SJSA1 (cell line): ENCODE results near the gene TBRG4. TPM values are rescaled to one million over a fixed set of nuclear protein-coding genes. Genes with fewer than 3 reads are reported as not detected.
A peak's percentile ranks its signal among the peaks of the same experiment; 100 is the strongest.

Experiments
- DNase-seq, 2 experiments: peaks; one replicate each; pipeline ENCODE4 v3.0.0-alpha.2; 2015 to 2020; ENCODE audit warnings: low spot score in 2 of 2, low read depth in 1 of 2
- H3K27ac ChIP-seq: fragments of 250-450 bp; sonication (Bioruptor Pico); 2 replicates; pipeline ENCODE4 v1.5.1; 2020; ENCODE audit warnings: mild to moderate bottlenecking, moderate library complexity
- H3K27me3 ChIP-seq: fragments of 250-450 bp; sonication (Bioruptor Pico); replicated peaks from 2 replicates; pipeline ENCODE4 v1.5.1; 2020; ENCODE audit warnings: mild to moderate bottlenecking, moderate library complexity
- H3K36me3 ChIP-seq: fragments of 250-450 bp; sonication (Bioruptor Pico); 2 replicates; pipeline ENCODE4 v1.5.1; 2020; ENCODE audit warnings: mild to moderate bottlenecking
- H3K4me1 ChIP-seq: fragments of 250-450 bp; sonication (Bioruptor Pico); replicated peaks from 2 replicates; pipeline ENCODE4 v1.6.1; 2021; ENCODE audit warnings: mild to moderate bottlenecking
- H3K4me3 ChIP-seq: fragments of 250-450 bp; sonication (Bioruptor Pico); 2 replicates; pipeline ENCODE4 v1.5.1; 2020; ENCODE audit warnings: mild to moderate bottlenecking
- H3K9me3 ChIP-seq: fragments of 250-450 bp; sonication (Bioruptor Pico); replicated peaks from 2 replicates; pipeline ENCODE4 v1.5.1; 2020; ENCODE audit warnings: mild to moderate bottlenecking
- total RNA-seq: library from RNA; depleted of rRNA; stranded (reverse); fragments of >200 nt; shearing (Covaris generic); gene quantifications from 2 replicates; pipeline ENCODE4 v1.2.3, GENCODE V29; 2014

The TBRG4 gene
- total RNA-seq, 1 experiment from 2014 or later: 67.4 TPM

GRCh38 chr7:45075355-45075644 is 36.2 kb downstream of the TBRG4 start:
- no peak overlapping the region for H3K27ac ChIP-seq
- H3K4me3 ChIP-seq: no peak overlapping the region
- no peak for DNase-seq
- H3K4me1 ChIP-seq: no peaks in the 10 kb centered on the region
- H3K9me3 ChIP-seq: no peaks in the 10 kb centered on the region
- no peaks in the 10 kb centered on the region for H3K27me3 ChIP-seq
- H3K36me3 ChIP-seq: peaks cover 62% of the 10 kb centered on the region

DNA sequence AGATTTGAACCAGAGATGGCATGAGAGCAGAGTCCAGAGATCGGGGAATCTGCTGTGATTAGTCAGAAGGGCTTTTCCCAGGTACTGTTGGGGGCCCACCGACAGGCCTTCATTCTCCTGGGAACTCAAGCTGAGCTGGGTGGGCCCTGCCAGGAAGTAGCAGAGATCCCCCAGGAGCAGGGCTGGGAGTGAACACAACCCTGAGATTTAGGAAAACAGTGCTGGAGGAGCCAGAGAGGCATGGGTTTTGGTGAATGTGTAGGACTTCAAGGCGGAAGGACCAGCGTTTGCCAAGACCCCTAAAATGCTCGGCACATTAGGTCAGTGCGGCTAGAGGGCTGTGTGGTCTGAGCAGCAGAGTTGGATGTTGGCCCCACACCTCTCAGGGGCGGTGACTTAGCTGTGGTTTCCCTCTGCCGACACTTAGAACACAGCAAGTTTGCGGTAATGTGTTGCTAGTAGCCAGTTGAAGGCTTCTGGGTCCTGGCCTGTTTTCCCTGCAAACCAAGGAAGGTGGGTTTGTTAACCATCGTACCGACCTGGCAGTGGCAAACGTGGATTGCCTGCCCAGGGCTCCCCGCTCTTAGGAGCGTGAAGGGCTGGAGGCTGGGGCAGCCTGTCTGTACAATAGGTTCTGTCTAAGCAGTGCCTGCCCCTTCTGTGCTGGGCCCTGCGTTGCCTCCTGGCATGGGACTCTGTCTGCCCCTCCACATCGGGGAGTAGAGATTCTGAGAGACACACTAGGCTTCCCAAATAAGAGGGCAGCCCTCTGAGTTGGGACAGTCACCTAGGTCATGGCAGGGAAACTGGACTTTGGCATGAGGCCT is 36.8 kb downstream of the TBRG4 start:
- no peaks in the 10 kb centered on the region for H3K9me3 ChIP-seq
- no peaks in the 10 kb centered on the region for H3K27me3 ChIP-seq
- H3K4me3 ChIP-seq: no peak overlapping the region
- H3K4me1 ChIP-seq: no peaks in the 10 kb centered on the region
- DNase-seq: no peak
- no peak overlapping the region for H3K27ac ChIP-seq
- H3K36me3 ChIP-seq: peaks cover 68% of the 10 kb centered on the region

- peaks cover 75% of the 10 kb centered on the region for H3K36me3 ChIP-seq
- no peak for DNase-seq
- H3K27me3 ChIP-seq: no peaks in the 10 kb centered on the region
- no peaks in the 10 kb centered on the region for H3K9me3 ChIP-seq
- H3K4me1 ChIP-seq: no peaks in the 10 kb centered on the region
- H3K4me3 ChIP-seq: no peak overlapping the region
- no peak overlapping the region for H3K27ac ChIP-seq
Measured at GRCh38 chr7:45073786-45074527, 37.5 kb downstream of the TBRG4 start.

GRCh38 chr7:45073031-45073785 is 38.3 kb downstream of the TBRG4 start:
- Histone ChIP-seq H3K4me1 (no peaks in the 10 kb centered on the region), H3K27me3 (no peaks in the 10 kb centered on the region), H3K27ac (no peak overlapping the region), H3K36me3 (peaks cover 83% of the 10 kb centered on the region), H3K9me3 (no peaks in the 10 kb centered on the region), H3K4me3 (no peak overlapping the region)
- DNase-seq: no peak

DNA sequence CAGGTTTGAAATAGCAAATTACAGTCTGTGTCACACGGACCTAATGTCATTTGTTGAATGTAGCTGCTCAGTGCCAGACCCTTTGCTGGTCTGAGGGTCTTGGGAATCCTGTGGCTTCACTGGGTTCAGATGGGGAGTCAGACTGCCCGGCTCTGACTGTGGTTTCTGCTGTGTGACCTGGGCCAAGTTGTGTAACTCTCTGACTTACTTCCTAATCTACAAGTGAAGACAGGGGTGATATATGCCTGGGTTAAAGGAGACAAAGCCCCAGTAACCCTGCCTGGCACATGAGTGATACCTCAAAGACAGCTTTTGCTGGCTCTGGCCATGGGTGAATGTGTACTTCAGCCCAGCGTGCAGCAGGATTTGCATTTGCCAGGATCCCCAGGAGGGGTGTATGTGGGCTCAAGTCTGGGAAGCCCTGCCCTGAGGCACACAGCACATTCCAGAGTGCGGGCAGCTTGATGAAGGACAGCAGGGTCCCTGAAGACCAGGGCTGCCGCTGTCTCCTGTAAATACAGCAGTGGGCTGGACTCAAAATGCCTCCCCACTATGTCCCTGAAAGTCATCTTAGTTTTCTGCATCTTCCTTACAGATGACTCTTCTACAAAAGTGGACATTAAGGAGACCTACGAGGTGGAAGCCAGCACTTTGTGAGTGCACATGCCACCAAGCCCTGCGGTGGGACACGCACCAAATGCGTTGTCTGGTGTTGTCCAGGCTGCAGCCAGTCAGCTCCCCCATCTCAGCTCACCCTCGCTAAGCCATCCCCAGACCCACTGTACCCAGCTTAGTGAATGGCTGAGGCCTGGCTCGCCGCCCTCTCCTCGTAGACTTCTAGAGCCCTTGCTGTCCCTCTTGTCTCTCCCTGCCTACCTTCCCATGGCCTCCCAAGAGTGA is 39.1 kb downstream of the TBRG4 start:
- Histone ChIP-seq H3K9me3 (no peaks in the 10 kb centered on the region), H3K27ac (no peak overlapping the region), H3K4me3 (no peak overlapping the region), H3K4me1 (no peaks in the 10 kb centered on the region), H3K27me3 (no peaks in the 10 kb centered on the region), H3K36me3 (peaks cover 88% of the 10 kb centered on the region)
- DNase-seq: no peak

DNA sequence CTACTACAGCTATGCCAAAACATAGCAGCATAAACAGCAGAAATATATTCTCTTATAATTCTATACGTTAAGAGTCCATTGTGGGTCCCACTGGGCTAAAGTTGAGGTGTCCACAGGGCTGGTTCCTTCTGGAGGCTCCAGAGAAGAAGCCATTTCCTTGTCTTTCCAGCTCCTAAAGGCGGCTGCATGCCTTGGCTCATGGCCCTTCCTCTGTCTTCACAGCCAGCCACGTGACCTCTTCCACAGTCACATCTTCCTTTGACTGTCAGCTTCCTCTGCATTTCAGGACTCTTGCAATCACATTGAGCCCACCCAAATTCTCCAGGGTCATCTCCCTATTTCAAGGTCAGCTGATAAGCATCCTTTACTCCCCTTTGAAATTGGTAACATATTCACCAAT is 40.0 kb downstream of the TBRG4 start:
- Histone ChIP-seq H3K27me3 (no peaks in the 10 kb centered on the region), H3K36me3 (peaks cover 83% of the 10 kb centered on the region), H3K9me3 (no peaks in the 10 kb centered on the region), H3K4me3 (no peak overlapping the region), H3K4me1 (no peaks in the 10 kb centered on the region), H3K27ac (no peak overlapping the region)
- DNase-seq: no peak

DNA sequence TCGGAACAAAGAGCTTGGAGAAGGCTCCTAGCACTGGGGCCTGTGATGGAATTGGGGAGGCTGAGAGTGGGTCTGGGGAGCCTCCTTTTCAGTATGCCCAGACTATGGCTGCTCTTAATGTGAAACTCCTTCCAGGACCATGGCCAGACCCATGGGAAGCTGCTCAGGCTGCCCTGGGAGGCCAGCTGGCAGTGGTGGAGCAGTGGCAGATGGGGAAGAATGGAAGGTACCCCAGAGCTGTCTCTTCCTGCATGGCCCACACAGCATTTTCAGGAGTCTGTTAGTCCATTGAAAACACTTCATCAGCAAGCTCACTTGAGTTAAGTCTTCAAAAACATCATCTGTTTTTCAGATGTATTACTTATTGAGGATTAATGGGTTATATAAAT is 41.2 kb downstream of the TBRG4 start:
- H3K36me3 ChIP-seq: peaks cover 82% of the 10 kb centered on the region
- no peak overlapping the region for H3K27ac ChIP-seq
- H3K4me1 ChIP-seq: peaks cover 6% of the 10 kb centered on the region
- no peaks in the 10 kb centered on the region for H3K9me3 ChIP-seq
- DNase-seq: no peak
- no peak overlapping the region for H3K4me3 ChIP-seq
- H3K27me3 ChIP-seq: no peaks in the 10 kb centered on the region

GRCh38 chr7:45069444-45070253 is 41.8 kb downstream of the TBRG4 start:
- Histone ChIP-seq H3K4me1 (peaks cover 9% of the 10 kb centered on the region), H3K36me3 (peaks cover 81% of the 10 kb centered on the region), H3K27me3 (no peaks in the 10 kb centered on the region), H3K4me3 (no peak overlapping the region), H3K27ac (no peak overlapping the region), H3K9me3 (no peaks in the 10 kb centered on the region)
- no peak for DNase-seq

DNA sequence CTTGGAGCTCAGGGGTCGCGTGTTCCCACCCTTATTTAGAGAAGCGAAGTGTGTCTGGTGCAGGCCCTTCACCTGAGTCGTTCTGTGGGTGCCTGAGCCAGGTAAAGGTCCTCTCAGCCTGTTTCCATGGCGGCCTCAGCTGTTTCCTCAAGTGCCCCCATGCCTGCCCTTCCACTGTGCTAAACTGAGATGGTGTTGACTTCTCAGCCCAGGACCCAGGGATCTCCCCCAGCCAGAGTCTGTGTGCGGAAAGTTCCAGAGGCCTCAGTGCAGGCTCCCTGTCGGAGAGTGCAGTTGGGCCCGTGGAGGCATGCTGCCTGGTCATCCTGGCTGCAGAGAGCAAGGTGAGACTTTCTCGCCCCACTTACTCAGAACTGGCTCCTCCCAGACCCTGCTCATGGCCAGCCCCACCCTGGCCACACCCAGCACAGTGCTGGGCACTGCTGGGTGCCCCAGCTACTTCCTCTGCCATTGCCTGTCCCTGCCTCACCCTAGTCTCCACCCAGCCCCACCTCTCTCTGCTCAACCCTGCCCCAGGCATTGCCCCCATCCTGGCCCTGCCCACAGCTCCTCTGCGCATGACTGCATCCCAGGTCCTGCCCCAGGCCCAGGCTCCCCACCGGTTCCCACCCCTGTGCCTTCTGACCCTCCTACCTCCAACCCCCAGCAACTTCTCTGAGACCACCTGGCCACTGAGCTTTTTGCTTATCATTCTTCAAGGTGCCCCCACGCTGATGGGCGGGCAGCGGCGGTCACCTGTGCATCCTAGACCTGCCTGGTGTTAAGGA is 43.1 kb downstream of the TBRG4 start:
- H3K27ac ChIP-seq: no peak overlapping the region
- no peaks in the 10 kb centered on the region for H3K27me3 ChIP-seq
- no peak overlapping the region for H3K4me3 ChIP-seq
- H3K9me3 ChIP-seq: no peaks in the 10 kb centered on the region
- H3K4me1 ChIP-seq: peaks cover 13% of the 10 kb centered on the region
- H3K36me3 ChIP-seq: peaks cover 81% of the 10 kb centered on the region
- no peak for DNase-seq

- Histone ChIP-seq H3K4me3 (no peak overlapping the region), H3K9me3 (no peaks in the 10 kb centered on the region), H3K27ac (no peak overlapping the region), H3K4me1 (peaks cover 13% of the 10 kb centered on the region), H3K36me3 (peaks cover 76% of the 10 kb centered on the region), H3K27me3 (no peaks in the 10 kb centered on the region)
- no peak for DNase-seq
Measured at GRCh38 chr7:45067582-45067981, 43.9 kb downstream of the TBRG4 start.

- Histone ChIP-seq H3K4me3 (no peak overlapping the region), H3K27ac (no peak overlapping the region), H3K27me3 (no peaks in the 10 kb centered on the region), H3K9me3 (no peaks in the 10 kb centered on the region), H3K36me3 (peaks cover 66% of the 10 kb centered on the region), H3K4me1 (peaks cover 13% of the 10 kb centered on the region)
- DNase-seq: peak in 1 of 2 experiments; percentile 29
Measured at GRCh38 chr7:45066409-45066808, 45.1 kb downstream of the TBRG4 start.
